Smooth muscle cell (in vitro differentiated cells): ENCODE results near the gene MEIKIN. TPM values are rescaled to one million over a fixed set of nuclear protein-coding genes. Genes with fewer than 3 reads are reported as not detected.

Experiments used
- DNase-seq: peaks from one replicate; lab custom pipeline; 2025; ENCODE audit not compliant: unreplicated experiment; lab: John Stamatoyannopoulos, UW
- H2AFZ ChIP-seq: fragments of 200-600 bp; sonication (generic); 2 replicates; pipeline ENCODE4 v1.6.0; 2016; ENCODE audit warnings: antibody characterized with exemption, low read depth, mild to moderate bottlenecking
- H3F3A ChIP-seq: fragments of 200-600 bp; sonication (generic); 2 replicates; pipeline ENCODE4 v1.6.0; 2017; ENCODE audit warnings: antibody characterized with exemption, low read depth
- H3K27ac ChIP-seq: fragments of 200-600 bp; sonication (generic); 2 replicates; pipeline ENCODE4 v1.5.1; 2016; ENCODE audit warnings: low read depth, mild to moderate bottlenecking
- H3K27me3 ChIP-seq: fragments of 200-600 bp; sonication (generic); 2 replicates; pipeline ENCODE4 v1.6.1; 2016; ENCODE audit warnings: low read depth, mild to moderate bottlenecking
- H3K36me3 ChIP-seq: fragments of 200-600 bp; sonication (generic); 2 replicates; pipeline ENCODE4 v1.5.1; 2016; ENCODE audit warnings: low read depth
- H3K4me1 ChIP-seq: fragments of 200-600 bp; sonication (generic); 2 replicates; pipeline ENCODE4 v1.5.1; 2016; ENCODE audit warnings: low read depth
- H3K4me2 ChIP-seq: fragments of 200-600 bp; sonication (generic); 2 replicates; pipeline ENCODE4 v1.6.0; 2016; ENCODE audit warnings: mild to moderate bottlenecking
- H3K4me3 ChIP-seq: fragments of 200-600 bp; sonication (generic); 2 replicates; pipeline ENCODE4 v1.5.1; 2016; ENCODE audit warnings: mild to moderate bottlenecking
- H3K79me2 ChIP-seq: fragments of 200-600 bp; sonication (generic); 2 replicates; pipeline ENCODE4 v1.6.0; 2016; ENCODE audit warnings: low read depth, mild to moderate bottlenecking
- H3K9ac ChIP-seq: fragments of 200-600 bp; sonication (generic); 2 replicates; pipeline ENCODE4 v1.6.0; 2016; ENCODE audit warnings: low read depth
- H3K9me3 ChIP-seq: fragments of 200-600 bp; sonication (generic); replicated peaks from 2 replicates; pipeline ENCODE4 v1.5.1; 2016; ENCODE audit warnings: low read depth
- H4K20me1 ChIP-seq: fragments of 200-600 bp; sonication (generic); 2 replicates; pipeline ENCODE4 v1.6.0; 2016; ENCODE audit warnings: low read depth
- WGBS: methylation state at CpG from one replicate; pipeline ENCODE4 v1.1.7; 2016; ENCODE audit warnings: low lambda C conversion rate; 5-methylcytosine and 5-hydroxymethylcytosine counted together
- polyA plus RNA-seq: library from polyadenylated mRNA; unstranded; fragments of >200 nt; fragmentation: Nextera tagmentation; extraction: Ambion mirVana; gene quantifications from 2 replicates; pipeline ENCODE4 v1.2.1, GENCODE V29; 2016
- total RNA-seq: library from RNA; depleted of rRNA; stranded (reverse); fragments of >200 nt; gene quantifications from 2 replicates; pipeline ENCODE4 v1.2.3, GENCODE V29; 2014
- TF ChIP-seq, protein P1 (sequence below): fragments of 200-600 bp; sonication (generic); IDR thresholded peaks from 2 replicates; pipeline ENCODE4 v1.5.1; 2017; ENCODE audit warnings: borderline replicate concordance, mild to moderate bottlenecking, antibody characterized with exemption; ENCODE audit not compliant: insufficient read depth, poor library complexity, severe bottlenecking

The MEIKIN gene
- total and polyA plus RNA-seq, 2 experiments from 2014 or later = not detected

DNA sequence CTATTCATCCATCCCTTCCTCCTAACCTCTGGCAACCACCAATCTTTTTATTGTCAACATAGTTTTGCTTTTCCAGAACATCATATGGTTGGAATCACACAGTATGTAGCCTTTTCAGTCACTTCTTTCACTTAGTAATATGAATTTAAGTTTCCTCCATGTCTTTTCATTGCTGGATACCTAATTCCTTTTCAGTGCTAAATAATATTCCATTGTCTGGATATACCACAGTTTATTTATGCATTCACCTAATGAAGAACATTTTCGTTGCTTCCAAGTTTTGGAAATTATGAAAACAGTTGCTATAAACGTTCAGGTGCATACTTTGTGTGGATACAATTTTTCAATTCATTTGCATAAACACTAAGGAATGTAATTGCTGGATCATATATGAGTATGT, 77.9 kb downstream of the MEIKIN start:
- Histone ChIP-seq H3K79me2 (no peaks in the 10 kb centered on the region), H3K27me3 (no peaks in the 10 kb centered on the region), H3K9me3 (no peaks in the 10 kb centered on the region), H3K9ac (no peak overlapping the region), H3K36me3 (no peaks in the 10 kb centered on the region), H2AFZ (no peak overlapping the region), H3K4me1 (no peaks in the 10 kb centered on the region), H3K4me3 (no peak overlapping the region), H3F3A (no peaks in the 10 kb centered on the region), H3K27ac (no peak overlapping the region), H4K20me1 (no peaks in the 10 kb centered on the region), H3K4me2 (no peak overlapping the region)
- 56% methylated on average over 2 of the region's 2 CpGs for WGBS
- TF ChIP-seq, protein P1, sequence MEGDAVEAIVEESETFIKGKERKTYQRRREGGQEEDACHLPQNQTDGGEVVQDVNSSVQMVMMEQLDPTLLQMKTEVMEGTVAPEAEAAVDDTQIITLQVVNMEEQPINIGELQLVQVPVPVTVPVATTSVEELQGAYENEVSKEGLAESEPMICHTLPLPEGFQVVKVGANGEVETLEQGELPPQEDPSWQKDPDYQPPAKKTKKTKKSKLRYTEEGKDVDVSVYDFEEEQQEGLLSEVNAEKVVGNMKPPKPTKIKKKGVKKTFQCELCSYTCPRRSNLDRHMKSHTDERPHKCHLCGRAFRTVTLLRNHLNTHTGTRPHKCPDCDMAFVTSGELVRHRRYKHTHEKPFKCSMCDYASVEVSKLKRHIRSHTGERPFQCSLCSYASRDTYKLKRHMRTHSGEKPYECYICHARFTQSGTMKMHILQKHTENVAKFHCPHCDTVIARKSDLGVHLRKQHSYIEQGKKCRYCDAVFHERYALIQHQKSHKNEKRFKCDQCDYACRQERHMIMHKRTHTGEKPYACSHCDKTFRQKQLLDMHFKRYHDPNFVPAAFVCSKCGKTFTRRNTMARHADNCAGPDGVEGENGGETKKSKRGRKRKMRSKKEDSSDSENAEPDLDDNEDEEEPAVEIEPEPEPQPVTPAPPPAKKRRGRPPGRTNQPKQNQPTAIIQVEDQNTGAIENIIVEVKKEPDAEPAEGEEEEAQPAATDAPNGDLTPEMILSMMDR = no peak
- no peak for DNase-seq

DNA sequence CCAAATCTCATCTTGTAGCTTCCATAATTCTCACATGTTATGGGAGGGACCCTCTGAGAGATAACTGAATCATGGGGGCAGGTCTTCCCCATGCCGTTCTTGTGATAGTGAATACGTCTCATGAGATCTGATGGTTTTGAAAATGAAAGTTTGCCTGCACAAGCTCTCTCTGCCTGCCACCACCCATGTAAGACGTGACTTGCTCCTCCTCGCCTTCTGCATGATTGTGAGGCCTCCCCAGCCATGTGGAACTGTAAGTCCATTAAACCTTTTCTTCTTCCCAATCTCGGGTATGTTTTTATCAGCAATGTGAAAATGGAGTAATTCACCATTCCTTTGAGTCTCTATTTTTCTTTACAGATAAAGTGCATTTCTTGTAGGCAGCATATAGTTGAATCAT, 81.8 kb downstream of the MEIKIN start:
- Histone ChIP-seq H3K36me3 (no peaks in the 10 kb centered on the region), H2AFZ (no peak overlapping the region), H4K20me1 (no peaks in the 10 kb centered on the region), H3K4me2 (no peak overlapping the region), H3K9ac (no peak overlapping the region), H3K9me3 (no peaks in the 10 kb centered on the region), H3K4me3 (no peak overlapping the region), H3K27me3 (no peaks in the 10 kb centered on the region), H3K79me2 (no peaks in the 10 kb centered on the region), H3F3A (no peaks in the 10 kb centered on the region), H3K27ac (no peak overlapping the region), H3K4me1 (no peaks in the 10 kb centered on the region)
- WGBS = 88% methylated on average over 5 of the region's 5 CpGs
- TF ChIP-seq, protein P1 = no peak
- no peak for DNase-seq

DNA sequence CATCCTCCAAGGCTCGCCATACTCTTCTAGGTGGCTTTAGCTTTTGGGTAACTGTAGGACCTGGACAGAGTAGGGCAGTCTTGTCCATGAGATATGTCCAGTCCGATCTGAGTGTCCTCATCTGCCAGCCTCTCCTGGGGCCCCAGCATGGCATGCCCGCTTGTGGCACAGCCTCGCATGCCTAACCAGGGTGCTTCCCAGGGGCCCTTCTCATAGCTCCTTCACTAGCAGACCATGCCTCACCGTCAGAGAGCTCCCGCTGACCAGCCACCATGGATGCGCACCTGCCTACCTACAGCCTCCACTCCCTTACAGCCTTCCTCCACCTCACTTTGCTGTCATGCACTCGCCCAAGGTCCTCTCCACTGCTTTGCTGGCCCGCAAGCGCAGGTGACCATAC, 88.1 kb downstream of the MEIKIN start:
- Histone ChIP-seq H4K20me1 (no peaks in the 10 kb centered on the region), H3K27ac (no peak overlapping the region), H3K9ac (no peak overlapping the region), H3K27me3 (no peaks in the 10 kb centered on the region), H3K9me3 (no peaks in the 10 kb centered on the region), H3K79me2 (no peaks in the 10 kb centered on the region), H3K4me3 (no peak overlapping the region), H3K4me1 (no peaks in the 10 kb centered on the region), H3F3A (no peaks in the 10 kb centered on the region), H2AFZ (no peak overlapping the region), H3K4me2 (no peak overlapping the region), H3K36me3 (no peaks in the 10 kb centered on the region)
- TF ChIP-seq, protein P1 = no peak
- no peak for DNase-seq
- 92% methylated on average over 10 of the region's 10 CpGs for WGBS

DNA sequence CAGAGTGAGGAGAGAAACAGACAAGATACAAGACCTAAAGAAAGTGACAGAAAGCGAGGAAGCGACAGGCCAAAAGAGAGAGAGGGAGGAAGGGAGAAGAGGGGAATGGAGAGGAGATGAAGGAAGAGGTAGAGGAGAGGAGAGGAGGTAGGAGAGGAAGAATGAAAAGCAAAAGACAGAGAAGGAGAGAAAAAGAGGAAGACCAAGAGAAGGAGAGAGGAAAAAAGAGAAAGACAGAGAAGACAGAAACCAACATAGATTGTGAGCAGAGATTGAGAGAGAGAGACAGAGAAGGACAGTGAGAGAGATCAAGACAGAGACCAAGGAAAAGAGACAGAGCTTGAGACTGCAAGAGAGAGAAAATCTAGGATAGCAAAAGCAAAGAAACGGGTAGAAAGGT, 90.0 kb downstream of the MEIKIN start:
- Histone ChIP-seq H3K27me3 (no peaks in the 10 kb centered on the region), H3K4me3 (no peak overlapping the region), H2AFZ (no peak overlapping the region), H3K4me1 (no peaks in the 10 kb centered on the region), H3K27ac (no peak overlapping the region), H4K20me1 (no peaks in the 10 kb centered on the region), H3K9me3 (no peaks in the 10 kb centered on the region), H3K4me2 (no peak overlapping the region), H3K9ac (no peak overlapping the region), H3K36me3 (no peaks in the 10 kb centered on the region), H3F3A (no peaks in the 10 kb centered on the region), H3K79me2 (no peaks in the 10 kb centered on the region)
- DNase-seq = no peak
- TF ChIP-seq, protein P1 = no peak
- WGBS = 79% methylated on average over 3 of the region's 3 CpGs
